ENCODE results near the gene ENAH.
"Not testable (repeated sequence)": the region's sequence is repeated elsewhere in the genome, so short reads cannot be mapped to it uniquely, and the experiment has no call there.

ENAH gene

GRCh38 chr1:225652729-225653462, at the start of gene ENAH:
Gene ENAH, minus strand, starts transcription at chr1:225653123. Its CDS starts 433 bp downstream, at chr1:225652690.
- DNase-seq (ENCODE audit: low spot score), result peak; percentile 87

- DNase-seq (ENCODE audit: low spot score), result no peak
Measured at GRCh38 chr1:225700889-225701465, 48.1 kb upstream of the ENAH start.

GRCh38 chr1:225700164-225700821, 47.4 kb upstream of the ENAH start:
- DNase-seq (ENCODE audit: low spot score), result peak; percentile 84

GRCh38 chr1:225699336-225699735, 46.4 kb upstream of the ENAH start:
- DNase-seq (ENCODE audit: low spot score), result no peak

- DNase-seq (ENCODE audit: low spot score), result not testable (repeated sequence)
Measured at GRCh38 chr1:225698194-225698593, 45.3 kb upstream of the ENAH start.

- no peak for DNase-seq (ENCODE audit: low spot score)
Measured at GRCh38 chr1:225697428-225697827, 44.5 kb upstream of the ENAH start.

GRCh38 chr1:225695578-225696337, 42.8 kb upstream of the ENAH start:
- DNase-seq (ENCODE audit: low spot score), result peak; percentile 16

GRCh38 chr1:225694151-225694603, 41.3 kb upstream of the ENAH start:
- DNase-seq (ENCODE audit: low spot score), result peak; percentile 28

GRCh38 chr1:225693697-225694096, 40.8 kb upstream of the ENAH start:
- not testable (repeated sequence) for DNase-seq (ENCODE audit: low spot score)

- DNase-seq (ENCODE audit: low spot score), result no peak
Measured at GRCh38 chr1:225693085-225693696, 40.3 kb upstream of the ENAH start.

- DNase-seq (ENCODE audit: low spot score), result no peak
Measured at GRCh38 chr1:225692517-225692879, 39.6 kb upstream of the ENAH start.

GRCh38 chr1:225691861-225692516, 39.1 kb upstream of the ENAH start:
- DNase-seq (ENCODE audit: low spot score), result peak; percentile 69

- peak; percentile 58 for DNase-seq (ENCODE audit: low spot score)
Measured at GRCh38 chr1:225691377-225691776, 38.5 kb upstream of the ENAH start.

GRCh38 chr1:225689882-225690459, 37.0 kb upstream of the ENAH start:
- peak; percentile 31 for DNase-seq (ENCODE audit: low spot score)

- no peak for DNase-seq (ENCODE audit: low spot score)
Measured at GRCh38 chr1:225688345-225688744, 35.4 kb upstream of the ENAH start.

- DNase-seq (ENCODE audit: low spot score), result peak; percentile 76
Measured at GRCh38 chr1:225685476-225686176, 32.7 kb upstream of the ENAH start.

- DNase-seq (ENCODE audit: low spot score), result no peak
Measured at GRCh38 chr1:225684741-225685140, 31.8 kb upstream of the ENAH start.

- no peak for DNase-seq (ENCODE audit: low spot score)
Measured at GRCh38 chr1:225681231-225681630, 28.3 kb upstream of the ENAH start.

- DNase-seq (ENCODE audit: low spot score), result no peak
Measured at GRCh38 chr1:225678545-225678944, 25.6 kb upstream of the ENAH start.

GRCh38 chr1:225677350-225678124, 24.6 kb upstream of the ENAH start:
- DNase-seq (ENCODE audit: low spot score), result no peak
